HepG2 (cell line): ENCODE results near the gene ASB3. TPM values are rescaled to one million over a fixed set of nuclear protein-coding genes. Genes with fewer than 3 reads are reported as not detected.

Experiments used
- GABPA ChIP-seq, 2 experiments: IDR thresholded peaks; 2 replicates each; pipeline ENCODE4 v1.6.1; 2011 to 2016; ENCODE audit warnings: low read depth in 2 of 2, low read length in 1 of 2, missing biosample characterization in 1 of 2, missing genetic modification characterization in 1 of 2
- KAT7 ChIP-seq: IDR thresholded peaks from 2 replicates; pipeline ENCODE4 v1.6.1; 2018; ENCODE audit warnings: borderline replicate concordance, missing compliant biosample characterization
- MXD4 ChIP-seq: IDR thresholded peaks from 2 replicates; pipeline ENCODE4 v1.6.1; 2016; ENCODE audit warnings: mild to moderate bottlenecking, missing biosample characterization, missing genetic modification reagents
- NR3C1 ChIP-seq: sonication (generic); formaldehyde crosslinking; IDR thresholded peaks from 2 replicates; pipeline ENCODE4 v1.4.0; 2020; ENCODE audit warnings: missing genetic modification reagents
- PAF1 ChIP-seq: IDR thresholded peaks from 2 replicates; pipeline ENCODE4 v1.6.1; 2016; ENCODE audit warnings: missing genetic modification reagents, missing compliant biosample characterization
- PPARG ChIP-seq: conservative IDR thresholded peaks from 2 replicates; pipeline ENCODE4 v1.6.1; 2016; ENCODE audit warnings: missing biosample characterization, missing genetic modification reagents
- U2AF2 ChIP-seq: fragments of 200-400 bp; formaldehyde crosslinking; IDR thresholded peaks from 2 replicates; pipeline ENCODE4 v1.6.1; 2017; ENCODE audit warnings: low read depth, mild to moderate bottlenecking, low read length
- XRCC5 ChIP-seq: fragments of 200-400 bp; formaldehyde crosslinking; optimal IDR thresholded peaks from 2 replicates; pipeline ENCODE3; 2017; ENCODE audit warnings: mild to moderate bottlenecking, low read length
- ZMAT3 ChIP-seq: sonication (generic); formaldehyde crosslinking; conservative IDR thresholded peaks from 2 replicates; pipeline ENCODE4 v1.7.0; 2021; ENCODE audit warnings: missing genetic modification reagents
- ZNF317 ChIP-seq: sonication (generic); formaldehyde crosslinking; IDR thresholded peaks from 2 replicates; pipeline ENCODE4 v1.5.0; 2020; ENCODE audit warnings: mild to moderate bottlenecking, missing genetic modification reagents
- ZNF891 ChIP-seq: sonication (generic); formaldehyde crosslinking; IDR thresholded peaks from 2 replicates; pipeline ENCODE4 v1.5.0; 2020; ENCODE audit warnings: mild to moderate bottlenecking, missing genetic modification reagents
- polyA plus RNA-seq, 8 experiments: library from polyadenylated mRNA; depleted of rRNA in 3 of 8; stranded (reverse) in 7 of 8; unstranded in 1 of 8; fragments of >200 nt; fragmentation: Illumina TruSeq in 4 of 8; extraction: Trizol in 4 of 8; gene quantifications; 2 replicates each; pipeline versions ENCODE4 v1.2.1 to v1.2.3, GENCODE V29; 2011 to 2016; ENCODE audit warnings: low read depth in 4 of 8, missing spikeins in 1 of 8, mixed read lengths in 1 of 8; ENCODE audit not compliant: insufficient read depth in 1 of 8
- total RNA-seq, 5 experiments: library from RNA; depleted of rRNA; stranded (reverse); fragments of >200 nt; fragmentation: Illumina TruSeq; extraction: Trizol; gene quantifications; 2 replicates each; pipeline ENCODE4 v1.2.3, GENCODE V29; 2016; ENCODE audit warnings: low read depth in 1 of 5
- TF ChIP-seq, protein P1 (sequence below): sonication (generic); formaldehyde crosslinking; IDR thresholded peaks from 2 replicates; pipeline ENCODE4 v1.5.0; 2020; ENCODE audit warnings: mild to moderate bottlenecking, missing genetic modification reagents
- TF ChIP-seq, protein P2 (sequence below): sonication (generic); formaldehyde crosslinking; IDR thresholded peaks from 2 replicates; pipeline ENCODE4 v1.4.0; 2020; ENCODE audit warnings: missing genetic modification reagents, borderline replicate concordance
- TF ChIP-seq, protein P3 (sequence below): sonication (generic); formaldehyde crosslinking; IDR thresholded peaks from 2 replicates; pipeline ENCODE4 v1.4.0; 2020; ENCODE audit warnings: mild to moderate bottlenecking, missing genetic modification reagents

ASB3 gene
- total and polyA plus RNA-seq, 2 of the 13 experiments (the other 11 are each of a cell fraction or from before 2014, with no cell fraction given): 40.1 to 41.8 TPM

DNA sequence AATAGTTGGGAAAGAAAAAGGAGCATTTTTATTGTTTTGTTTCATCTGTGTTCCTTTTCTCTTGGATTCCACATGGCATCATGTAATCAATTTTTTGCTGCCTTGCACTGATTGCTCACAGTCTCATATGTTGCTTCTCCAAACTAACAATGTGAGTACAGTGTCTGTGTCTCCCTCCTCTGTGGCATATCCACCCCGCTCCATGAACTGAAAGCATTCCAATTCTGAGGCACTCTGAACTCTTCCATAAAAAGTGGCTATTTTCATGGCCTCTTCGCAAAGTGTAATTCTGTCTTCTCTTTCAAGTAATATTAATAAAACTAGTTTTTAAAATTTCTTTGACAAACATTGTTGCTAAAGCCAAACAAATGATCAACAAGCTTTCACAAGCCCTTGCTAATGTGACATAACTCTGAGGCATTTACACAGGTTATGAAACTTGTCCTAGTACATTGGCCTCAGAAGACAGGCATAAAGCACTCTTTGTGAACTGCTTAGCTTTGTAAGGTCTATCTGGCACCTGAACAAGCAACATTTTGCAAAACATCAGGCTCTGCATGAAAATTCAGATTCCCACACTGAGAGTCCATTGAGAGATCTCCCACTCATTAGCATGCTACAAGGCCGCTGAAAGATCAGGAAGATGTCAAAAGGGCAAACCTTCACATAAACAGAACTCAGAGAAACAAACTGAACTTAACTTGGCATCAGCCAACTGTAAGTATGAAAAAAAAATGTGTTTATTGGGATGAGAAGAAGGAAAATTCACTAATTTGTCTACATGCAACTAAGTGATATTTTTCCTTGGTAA is 40.0 kb upstream of the ASB3 start (continued):
- TF ChIP-seq, protein P1, sequence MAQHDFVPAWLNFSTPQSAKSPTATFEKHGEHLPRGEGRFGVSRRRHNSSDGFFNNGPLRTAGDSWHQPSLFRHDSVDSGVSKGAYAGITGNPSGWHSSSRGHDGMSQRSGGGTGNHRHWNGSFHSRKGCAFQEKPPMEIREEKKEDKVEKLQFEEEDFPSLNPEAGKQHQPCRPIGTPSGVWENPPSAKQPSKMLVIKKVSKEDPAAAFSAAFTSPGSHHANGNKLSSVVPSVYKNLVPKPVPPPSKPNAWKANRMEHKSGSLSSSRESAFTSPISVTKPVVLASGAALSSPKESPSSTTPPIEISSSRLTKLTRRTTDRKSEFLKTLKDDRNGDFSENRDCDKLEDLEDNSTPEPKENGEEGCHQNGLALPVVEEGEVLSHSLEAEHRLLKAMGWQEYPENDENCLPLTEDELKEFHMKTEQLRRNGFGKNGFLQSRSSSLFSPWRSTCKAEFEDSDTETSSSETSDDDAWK: no peak
- TF ChIP-seq XRCC5 (peak; percentile 80), U2AF2 (no peak), KAT7 (peak; percentile 77; the same call in 1 of the 2 replicates), ZMAT3 (CRISPR knock-in tag) (0 out of 2 replicates have a peak, but pooled peaks have one; percentile 72), GABPA (IDR thresholded peaks at IDR 0.05; ENCODE audit: low read depth, low read length) (no peak), GABPA (CRISPR knock-in tag; IDR thresholded peaks at IDR 0.05; ENCODE audit: low read depth) (no peak), ZNF317 (peak; percentile 92), PPARG (CRISPR knock-in tag) (peak; percentile 91), ZNF891 (CRISPR knock-in tag) (no peak), PAF1 (no peak), MXD4 (CRISPR knock-in tag) (peak; percentile 71; the same call in 1 of the 2 replicates), NR3C1 (CRISPR knock-in tag) (no peak)
- TF ChIP-seq, protein P2, sequence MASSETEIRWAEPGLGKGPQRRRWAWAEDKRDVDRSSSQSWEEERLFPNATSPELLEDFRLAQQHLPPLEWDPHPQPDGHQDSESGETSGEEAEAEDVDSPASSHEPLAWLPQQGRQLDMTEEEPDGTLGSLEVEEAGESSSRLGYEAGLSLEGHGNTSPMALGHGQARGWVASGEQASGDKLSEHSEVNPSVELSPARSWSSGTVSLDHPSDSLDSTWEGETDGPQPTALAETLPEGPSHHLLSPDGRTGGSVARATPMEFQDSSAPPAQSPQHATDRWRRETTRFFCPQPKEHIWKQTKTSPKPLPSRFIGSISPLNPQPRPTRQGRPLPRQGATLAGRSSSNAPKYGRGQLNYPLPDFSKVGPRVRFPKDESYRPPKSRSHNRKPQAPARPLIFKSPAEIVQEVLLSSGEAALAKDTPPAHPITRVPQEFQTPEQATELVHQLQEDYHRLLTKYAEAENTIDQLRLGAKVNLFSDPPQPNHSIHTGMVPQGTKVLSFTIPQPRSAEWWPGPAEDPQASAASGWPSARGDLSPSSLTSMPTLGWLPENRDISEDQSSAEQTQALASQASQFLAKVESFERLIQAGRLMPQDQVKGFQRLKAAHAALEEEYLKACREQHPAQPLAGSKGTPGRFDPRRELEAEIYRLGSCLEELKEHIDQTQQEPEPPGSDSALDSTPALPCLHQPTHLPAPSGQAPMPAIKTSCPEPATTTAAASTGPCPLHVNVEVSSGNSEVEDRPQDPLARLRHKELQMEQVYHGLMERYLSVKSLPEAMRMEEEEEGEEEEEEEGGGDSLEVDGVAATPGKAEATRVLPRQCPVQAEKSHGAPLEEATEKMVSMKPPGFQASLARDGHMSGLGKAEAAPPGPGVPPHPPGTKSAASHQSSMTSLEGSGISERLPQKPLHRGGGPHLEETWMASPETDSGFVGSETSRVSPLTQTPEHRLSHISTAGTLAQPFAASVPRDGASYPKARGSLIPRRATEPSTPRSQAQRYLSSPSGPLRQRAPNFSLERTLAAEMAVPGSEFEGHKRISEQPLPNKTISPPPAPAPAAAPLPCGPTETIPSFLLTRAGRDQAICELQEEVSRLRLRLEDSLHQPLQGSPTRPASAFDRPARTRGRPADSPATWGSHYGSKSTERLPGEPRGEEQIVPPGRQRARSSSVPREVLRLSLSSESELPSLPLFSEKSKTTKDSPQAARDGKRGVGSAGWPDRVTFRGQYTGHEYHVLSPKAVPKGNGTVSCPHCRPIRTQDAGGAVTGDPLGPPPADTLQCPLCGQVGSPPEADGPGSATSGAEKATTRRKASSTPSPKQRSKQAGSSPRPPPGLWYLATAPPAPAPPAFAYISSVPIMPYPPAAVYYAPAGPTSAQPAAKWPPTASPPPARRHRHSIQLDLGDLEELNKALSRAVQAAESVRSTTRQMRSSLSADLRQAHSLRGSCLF (CRISPR knock-in tag): no peak
- TF ChIP-seq, protein P3, sequence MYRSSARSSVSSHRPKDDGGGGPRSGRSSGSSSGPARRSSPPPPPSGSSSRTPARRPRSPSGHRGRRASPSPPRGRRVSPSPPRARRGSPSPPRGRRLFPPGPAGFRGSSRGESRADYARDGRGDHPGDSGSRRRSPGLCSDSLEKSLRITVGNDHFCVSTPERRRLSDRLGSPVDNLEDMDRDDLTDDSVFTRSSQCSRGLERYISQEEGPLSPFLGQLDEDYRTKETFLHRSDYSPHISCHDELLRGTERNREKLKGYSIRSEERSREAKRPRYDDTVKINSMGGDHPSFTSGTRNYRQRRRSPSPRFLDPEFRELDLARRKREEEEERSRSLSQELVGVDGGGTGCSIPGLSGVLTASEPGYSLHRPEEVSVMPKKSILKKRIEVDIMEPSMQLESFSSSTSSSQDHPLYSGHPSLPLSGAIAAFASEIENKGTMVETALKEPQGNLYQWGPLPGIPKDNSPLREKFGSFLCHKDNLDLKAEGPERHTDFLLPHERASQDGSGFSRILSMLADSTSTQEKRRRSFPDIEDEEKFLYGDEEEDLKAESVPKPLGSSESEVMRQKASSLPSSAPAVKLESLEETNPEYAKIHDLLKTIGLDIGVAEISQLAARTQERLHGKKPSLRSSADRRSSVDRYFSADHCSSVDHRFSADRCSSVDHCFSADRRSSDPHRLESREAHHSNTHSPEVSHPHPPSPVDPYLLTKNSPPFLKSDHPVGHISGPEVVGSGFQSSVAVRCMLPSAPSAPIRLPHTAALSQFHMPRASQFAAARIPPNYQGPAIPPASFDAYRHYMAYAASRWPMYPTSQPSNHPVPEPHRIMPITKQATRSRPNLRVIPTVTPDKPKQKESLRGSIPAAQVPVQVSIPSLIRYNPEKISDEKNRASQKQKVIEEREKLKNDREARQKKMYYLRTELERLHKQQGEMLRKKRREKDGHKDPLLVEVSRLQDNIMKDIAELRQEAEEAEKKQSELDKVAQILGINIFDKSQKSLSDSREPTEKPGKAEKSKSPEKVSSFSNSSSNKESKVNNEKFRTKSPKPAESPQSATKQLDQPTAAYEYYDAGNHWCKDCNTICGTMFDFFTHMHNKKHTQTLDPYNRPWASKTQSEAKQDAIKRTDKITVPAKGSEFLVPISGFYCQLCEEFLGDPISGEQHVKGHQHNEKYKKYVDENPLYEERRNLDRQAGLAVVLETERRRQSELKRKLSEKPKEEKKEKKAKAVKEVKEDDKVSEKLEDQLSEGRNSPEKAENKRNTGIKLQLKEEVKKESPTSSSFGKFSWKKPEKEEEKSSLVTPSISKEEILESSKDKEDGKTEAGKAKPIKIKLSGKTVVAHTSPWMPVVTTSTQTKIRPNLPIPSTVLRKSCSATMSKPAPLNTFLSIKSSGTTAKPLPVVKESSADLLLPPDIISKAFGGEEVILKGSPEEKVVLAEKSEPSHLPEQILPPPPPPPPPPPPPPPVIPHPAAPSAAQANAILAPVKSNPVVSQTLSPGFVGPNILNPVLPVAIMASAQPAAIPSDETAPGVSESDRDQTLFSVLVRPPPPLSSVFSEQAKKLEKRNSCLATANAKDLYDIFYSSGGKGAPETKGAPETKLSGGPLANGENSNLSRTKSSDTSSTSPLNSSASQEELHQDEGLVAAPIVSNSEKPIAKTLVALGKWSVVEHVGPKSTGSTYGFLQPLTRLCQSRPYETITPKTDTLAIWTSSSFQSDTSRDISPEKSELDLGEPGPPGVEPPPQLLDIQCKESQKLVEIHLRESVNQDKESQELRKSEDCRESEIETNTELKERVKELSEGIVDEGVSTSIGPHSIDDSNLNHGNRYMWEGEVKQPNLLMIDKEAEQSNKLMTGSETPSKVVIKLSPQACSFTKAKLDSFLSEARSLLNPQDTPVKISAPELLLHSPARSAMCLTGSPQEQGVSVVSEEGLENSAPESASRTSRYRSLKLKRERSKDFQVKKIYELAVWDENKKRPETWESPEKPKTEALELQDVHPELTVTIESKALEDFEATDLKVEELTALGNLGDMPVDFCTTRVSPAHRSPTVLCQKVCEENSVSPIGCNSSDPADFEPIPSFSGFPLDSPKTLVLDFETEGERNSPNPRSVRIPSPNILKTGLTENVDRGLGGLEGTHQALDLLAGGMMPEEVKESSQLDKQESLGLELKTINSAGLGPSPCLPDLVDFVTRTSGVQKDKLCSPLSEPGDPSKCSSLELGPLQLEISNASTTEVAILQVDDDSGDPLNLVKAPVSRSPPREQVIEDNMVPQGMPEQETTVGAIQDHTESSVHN: no peak
